ENCODE data around the gene SAV1.

DNA sequence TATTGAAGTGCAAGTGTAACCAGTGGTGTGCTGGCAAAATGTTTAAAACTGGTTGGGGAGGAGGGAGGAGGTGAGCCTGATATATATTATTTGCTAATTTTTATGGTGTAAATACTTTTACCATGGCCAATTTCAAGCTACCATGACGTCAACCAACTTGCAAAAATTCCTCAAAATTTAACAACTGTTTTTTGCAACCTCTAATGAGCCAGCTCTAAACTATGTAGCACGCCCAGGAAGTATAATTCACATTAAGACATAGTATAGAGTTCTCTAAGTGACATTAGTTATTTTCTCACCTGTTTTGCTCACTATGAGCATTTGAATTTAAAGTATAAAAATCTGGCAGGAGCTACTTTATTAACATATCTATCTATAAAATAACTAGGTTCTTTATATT, 66.7 kb downstream of the SAV1 start:
- TF ChIP-seq, protein P1, sequence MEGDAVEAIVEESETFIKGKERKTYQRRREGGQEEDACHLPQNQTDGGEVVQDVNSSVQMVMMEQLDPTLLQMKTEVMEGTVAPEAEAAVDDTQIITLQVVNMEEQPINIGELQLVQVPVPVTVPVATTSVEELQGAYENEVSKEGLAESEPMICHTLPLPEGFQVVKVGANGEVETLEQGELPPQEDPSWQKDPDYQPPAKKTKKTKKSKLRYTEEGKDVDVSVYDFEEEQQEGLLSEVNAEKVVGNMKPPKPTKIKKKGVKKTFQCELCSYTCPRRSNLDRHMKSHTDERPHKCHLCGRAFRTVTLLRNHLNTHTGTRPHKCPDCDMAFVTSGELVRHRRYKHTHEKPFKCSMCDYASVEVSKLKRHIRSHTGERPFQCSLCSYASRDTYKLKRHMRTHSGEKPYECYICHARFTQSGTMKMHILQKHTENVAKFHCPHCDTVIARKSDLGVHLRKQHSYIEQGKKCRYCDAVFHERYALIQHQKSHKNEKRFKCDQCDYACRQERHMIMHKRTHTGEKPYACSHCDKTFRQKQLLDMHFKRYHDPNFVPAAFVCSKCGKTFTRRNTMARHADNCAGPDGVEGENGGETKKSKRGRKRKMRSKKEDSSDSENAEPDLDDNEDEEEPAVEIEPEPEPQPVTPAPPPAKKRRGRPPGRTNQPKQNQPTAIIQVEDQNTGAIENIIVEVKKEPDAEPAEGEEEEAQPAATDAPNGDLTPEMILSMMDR (IDR thresholded peaks at IDR 0.05; ENCODE audit: insufficient read depth, low read length): no peak
- TF ChIP-seq, protein P2, sequence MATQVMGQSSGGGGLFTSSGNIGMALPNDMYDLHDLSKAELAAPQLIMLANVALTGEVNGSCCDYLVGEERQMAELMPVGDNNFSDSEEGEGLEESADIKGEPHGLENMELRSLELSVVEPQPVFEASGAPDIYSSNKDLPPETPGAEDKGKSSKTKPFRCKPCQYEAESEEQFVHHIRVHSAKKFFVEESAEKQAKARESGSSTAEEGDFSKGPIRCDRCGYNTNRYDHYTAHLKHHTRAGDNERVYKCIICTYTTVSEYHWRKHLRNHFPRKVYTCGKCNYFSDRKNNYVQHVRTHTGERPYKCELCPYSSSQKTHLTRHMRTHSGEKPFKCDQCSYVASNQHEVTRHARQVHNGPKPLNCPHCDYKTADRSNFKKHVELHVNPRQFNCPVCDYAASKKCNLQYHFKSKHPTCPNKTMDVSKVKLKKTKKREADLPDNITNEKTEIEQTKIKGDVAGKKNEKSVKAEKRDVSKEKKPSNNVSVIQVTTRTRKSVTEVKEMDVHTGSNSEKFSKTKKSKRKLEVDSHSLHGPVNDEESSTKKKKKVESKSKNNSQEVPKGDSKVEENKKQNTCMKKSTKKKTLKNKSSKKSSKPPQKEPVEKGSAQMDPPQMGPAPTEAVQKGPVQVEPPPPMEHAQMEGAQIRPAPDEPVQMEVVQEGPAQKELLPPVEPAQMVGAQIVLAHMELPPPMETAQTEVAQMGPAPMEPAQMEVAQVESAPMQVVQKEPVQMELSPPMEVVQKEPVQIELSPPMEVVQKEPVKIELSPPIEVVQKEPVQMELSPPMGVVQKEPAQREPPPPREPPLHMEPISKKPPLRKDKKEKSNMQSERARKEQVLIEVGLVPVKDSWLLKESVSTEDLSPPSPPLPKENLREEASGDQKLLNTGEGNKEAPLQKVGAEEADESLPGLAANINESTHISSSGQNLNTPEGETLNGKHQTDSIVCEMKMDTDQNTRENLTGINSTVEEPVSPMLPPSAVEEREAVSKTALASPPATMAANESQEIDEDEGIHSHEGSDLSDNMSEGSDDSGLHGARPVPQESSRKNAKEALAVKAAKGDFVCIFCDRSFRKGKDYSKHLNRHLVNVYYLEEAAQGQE (IDR thresholded peaks at IDR 0.05; ENCODE audit: insufficient replicate concordance, low read depth): no peak
- TF ChIP-seq POLR2AphosphoS5 (IDR thresholded peaks at IDR 0.05; ENCODE audit: low read depth): no peak
- no peak for TF ChIP-seq GABPA (IDR thresholded peaks at IDR 0.05; ENCODE audit: low read depth)
- no peak for TF ChIP-seq SPI1 (IDR thresholded peaks at IDR 0.05; ENCODE audit: borderline replicate concordance, low read depth)
